HepG2 (cell line): Measurements from ENCODE around the gene ALCAM. TPM values are rescaled to one million over a fixed set of nuclear protein-coding genes. Genes with fewer than 3 reads are reported as not detected.

Experiments
- ATAC-seq: fragments of 200-7000 bp; cut with Tn5 transposase; 3 replicates; pipeline ENCODE4 v1.9.1; 2020; ENCODE audit warnings: mild to moderate bottlenecking, moderate library complexity
- BruUV-seq: library from RNA; stranded (reverse); fragments of 400-500 nt; replicated peaks from 2 replicates; lab custom pipeline; 2021; lab: Mats Ljungman, UMichigan
- CTCF ChIA-PET: fragments of 300-600 bp; formaldehyde crosslinking; extraction: SDS; loops from one replicate; lab custom pipeline; 2021; ENCODE audit warnings: low total read pairs, inconsistent platforms, low intra/inter-chr PET ratio; lab: Yijun Ruan, JAX
- POLR2A ChIA-PET: fragments of 350-600 bp; sonication (Branson Sonifier 250); formaldehyde crosslinking; loops from one replicate; lab custom pipeline; 2020; ENCODE audit warnings: antibody characterized with exemption, inconsistent platforms; lab: Yijun Ruan, JAX
- DNase-seq: peaks from one replicate; pipeline ENCODE4 v3.0.0-alpha.2; 2015; ENCODE audit warnings: low spot score
- FAIRE-seq: peaks from 3 replicates; lab custom pipeline; 2011; peaks lifted over from hg19 to GRCh38; lab: Jason Lieb, UNC
- H2AFZ ChIP-seq: one replicate; pipeline ENCODE4 v1.6.1; 2011; ENCODE audit warnings: low read length, inconsistent platforms
- H3K27ac ChIP-seq: fragments of 300-600 bp; 3 replicates; pipeline ENCODE4 v1.8.0; 2011; ENCODE audit warnings: mixed run types, mild to moderate bottlenecking, mixed read lengths, low read length, inconsistent platforms; ENCODE audit not compliant: insufficient read depth; ENCODE audit errors: extremely low read length
- H3K27me3 ChIP-seq, 2 experiments: fragments of 200-600 bp in 1 of 2; 2 replicates in 1 of 2; 3 replicates in 1 of 2; pipeline versions ENCODE4 v1.6.0 to v1.8.0; 2011; ENCODE audit warnings: low read length in 2 of 2, mild to moderate bottlenecking in 2 of 2, moderate library complexity in 2 of 2, inconsistent platforms in 1 of 2; ENCODE audit not compliant: insufficient read depth in 2 of 2, control insufficient read depth in 1 of 2
- H3K36me3 ChIP-seq, 2 experiments: fragments of 200-600 bp in 1 of 2; replicated peaks in 1 of 2; 2 replicates in 1 of 2; 3 replicates in 1 of 2; pipeline versions ENCODE4 v1.5.1 to v1.8.0; 2011; ENCODE audit warnings: low read length in 2 of 2, inconsistent platforms in 1 of 2; ENCODE audit not compliant: insufficient read depth in 2 of 2, control insufficient read depth in 1 of 2
- H3K4me1 ChIP-seq: 2 replicates; pipeline ENCODE4 v1.5.1; 2012; ENCODE audit warnings: low read length, inconsistent platforms; ENCODE audit not compliant: insufficient read depth
- H3K4me2 ChIP-seq: 2 replicates; pipeline ENCODE4 v1.6.0; 2011; ENCODE audit warnings: low read depth, low read length, inconsistent platforms
- H3K4me3 ChIP-seq, 3 experiments: fragments of 200-600 bp in 1 of 3; sonication (generic), shearing (Covaris generic) in 1 of 3; replicated peaks in 1 of 3; 2 replicates each; pipeline ENCODE4 v1.5.1; 2011 to 2016; ENCODE audit warnings: low read length in 3 of 3, inconsistent platforms in 2 of 3, low read depth in 2 of 3, mild to moderate bottlenecking in 2 of 3, control low read depth in 1 of 3, mixed read lengths in 1 of 3; ENCODE audit not compliant: insufficient read depth in 1 of 3
- H3K79me2 ChIP-seq: one replicate; pipeline ENCODE4 v1.6.1; 2011; ENCODE audit warnings: low read length, inconsistent platforms; ENCODE audit not compliant: insufficient read depth
- H3K9ac ChIP-seq: 2 replicates; pipeline ENCODE4 v1.6.0; 2011; ENCODE audit warnings: mild to moderate bottlenecking, low read depth, low read length, inconsistent platforms; ENCODE audit not compliant: insufficient read depth
- H3K9me3 ChIP-seq: 2 replicates; pipeline ENCODE4 v1.5.1; 2012; ENCODE audit warnings: mild to moderate bottlenecking, low read length
- H4K20me1 ChIP-seq: 2 replicates; pipeline ENCODE4 v1.6.0; 2011; ENCODE audit warnings: inconsistent platforms, mild to moderate bottlenecking, low read length, moderate library complexity; ENCODE audit not compliant: insufficient read depth
- FOXO4 ChIP-seq: sonication (generic); formaldehyde crosslinking; conservative IDR thresholded peaks from 2 replicates; pipeline ENCODE4 v1.8.1; 2023; ENCODE audit warnings: missing genetic modification reagents
- HMGXB4 ChIP-seq, 2 experiments: sonication (generic) in 1 of 2; formaldehyde crosslinking in 1 of 2; IDR thresholded peaks; 2 replicates each; pipeline versions ENCODE4 v1.4.0 to v1.6.1; 2018 to 2020; ENCODE audit warnings: missing genetic modification reagents in 2 of 2, borderline replicate concordance in 1 of 2, low read depth in 1 of 2, mild to moderate bottlenecking in 1 of 2, missing biosample characterization in 1 of 2
- SCMH1 ChIP-seq: sonication (generic); formaldehyde crosslinking; IDR thresholded peaks from 2 replicates; pipeline ENCODE4 v1.9.0; 2021; ENCODE audit warnings: missing genetic modification reagents, mild to moderate bottlenecking, borderline replicate concordance
- TOE1 ChIP-seq: sonication (generic); formaldehyde crosslinking; IDR thresholded peaks from 2 replicates; pipeline ENCODE4 v1.4.0; 2020; ENCODE audit warnings: mild to moderate bottlenecking, missing genetic modification reagents
- TOPORS ChIP-seq: sonication (generic); formaldehyde crosslinking; IDR thresholded peaks from 2 replicates; pipeline ENCODE4 v1.8.0; 2023; ENCODE audit warnings: mild to moderate bottlenecking, missing genetic modification reagents
- ZBTB1 ChIP-seq: sonication (generic); formaldehyde crosslinking; IDR thresholded peaks from 2 replicates; pipeline ENCODE4 v1.4.0; 2020; ENCODE audit warnings: missing genetic modification reagents, borderline replicate concordance
- ZFYVE20 ChIP-seq: sonication (generic); formaldehyde crosslinking; IDR thresholded peaks from 2 replicates; pipeline ENCODE4 v1.8.0; 2023; ENCODE audit warnings: low read depth, mild to moderate bottlenecking, moderate library complexity, missing genetic modification reagents, borderline replicate concordance
- ZNF180 ChIP-seq: sonication (generic); formaldehyde crosslinking; IDR thresholded peaks from 2 replicates; pipeline ENCODE4 v1.4.0; 2020; ENCODE audit warnings: low read depth, missing genetic modification reagents, borderline replicate concordance
- ZNF441 ChIP-seq: sonication (generic); formaldehyde crosslinking; IDR thresholded peaks from 2 replicates; pipeline ENCODE4 v1.7.0; 2021; ENCODE audit warnings: missing genetic modification reagents, borderline replicate concordance
- WGBS: methylation state at CpG from one replicate; pipeline ENCODE4 v1.1.6; 2017; ENCODE audit warnings: low lambda C conversion rate; 5-methylcytosine and 5-hydroxymethylcytosine counted together
- in situ Hi-C: cut with HindIII; loops from 2 replicates; pipeline ENCODE4 v1.10.0; 2017; ENCODE audit warnings: low pct_unique_long_range_greater_than_20kb; ENCODE audit not compliant: extremely low pct_ligation_motif_present
- intact Hi-C: fragments of 100-400 bp; cut with micrococcal nuclease; formaldehyde crosslinking; loops from one replicate; pipeline ENCODE4 v1.10.0; 2022; ENCODE audit not compliant: unreplicated experiment
- polyA plus RNA-seq, 8 experiments: library from polyadenylated mRNA; depleted of rRNA in 3 of 8; stranded (reverse) in 7 of 8; unstranded in 1 of 8; fragments of >200 nt; fragmentation: Illumina TruSeq in 4 of 8; extraction: Trizol in 4 of 8; gene quantifications; 2 replicates each; pipeline versions ENCODE4 v1.2.1 to v1.2.3, GENCODE V29; 2011 to 2016; ENCODE audit warnings: low read depth in 4 of 8, missing spikeins in 1 of 8, mixed read lengths in 1 of 8; ENCODE audit not compliant: insufficient read depth in 1 of 8
- total RNA-seq, 5 experiments: library from RNA; depleted of rRNA; stranded (reverse); fragments of >200 nt; fragmentation: Illumina TruSeq; extraction: Trizol; gene quantifications; 2 replicates each; pipeline ENCODE4 v1.2.3, GENCODE V29; 2016; ENCODE audit warnings: low read depth in 1 of 5

ALCAM gene
- total and polyA plus RNA-seq, 2 of the 13 experiments (the other 11 are each of a cell fraction or from before 2014, with no cell fraction given) = 26.0 to 33.1 TPM

- no peak overlapping the region for H2AFZ ChIP-seq
- H3K27ac ChIP-seq = no peak overlapping the region
- H3K79me2 ChIP-seq = no peaks in the 10 kb centered on the region
- H3K9me3 ChIP-seq = no peaks in the 10 kb centered on the region
- intact Hi-C loops = no loop called here
- H3K4me3 ChIP-seq = no peak overlapping the region
- H3K27me3 ChIP-seq = no peaks in the 10 kb centered on the region
- no peaks in the 10 kb centered on the region for H3K4me1 ChIP-seq
- 96% methylated on average over 3 of the region's 3 CpGs for WGBS
- no peak overlapping the region for H3K4me2 ChIP-seq
- in situ Hi-C loops = no loop called here
- H3K9ac ChIP-seq = no peak overlapping the region
- POLR2A ChIA-PET = no interaction called here
- no peaks in the 10 kb centered on the region for H4K20me1 ChIP-seq
- ATAC-seq = no peak
- H3K36me3 ChIP-seq = peaks cover 0 to 5% of the 10 kb centered on the region in 2 experiments; a peak in 4 of 5 replicates
- FAIRE-seq = no peak
- DNase-seq = no peak
- no peak for TF ChIP-seq ZBTB1 (CRISPR knock-in tag)
- TF ChIP-seq ZNF180 (CRISPR knock-in tag) = no peak
- no peak for TF ChIP-seq HMGXB4 (CRISPR knock-in tag; IDR thresholded peaks at IDR 0.05; ENCODE audit: borderline replicate concordance in 1 of 2, low read depth in 1 of 2)
- TF ChIP-seq FOXO4 (CRISPR knock-in tag) = no peak
- no peak for TF ChIP-seq ZFYVE20 (CRISPR knock-in tag)
- no peak for TF ChIP-seq TOE1
- no peak for TF ChIP-seq SCMH1 (CRISPR knock-in tag)
- no peak for TF ChIP-seq ZNF441
- TF ChIP-seq TOPORS (CRISPR knock-in tag) = no peak
- no TSS peak for BruUV-seq
- CTCF ChIA-PET = no interaction called here
These were observed 173.2 kb downstream of the ALCAM start for GRCh38 chr3:105539897-105540296.
